Measurements from ENCODE around the gene TSPO.
A peak's percentile ranks its signal among the peaks of the same experiment; 100 is the strongest.

TSPO gene

DNA sequence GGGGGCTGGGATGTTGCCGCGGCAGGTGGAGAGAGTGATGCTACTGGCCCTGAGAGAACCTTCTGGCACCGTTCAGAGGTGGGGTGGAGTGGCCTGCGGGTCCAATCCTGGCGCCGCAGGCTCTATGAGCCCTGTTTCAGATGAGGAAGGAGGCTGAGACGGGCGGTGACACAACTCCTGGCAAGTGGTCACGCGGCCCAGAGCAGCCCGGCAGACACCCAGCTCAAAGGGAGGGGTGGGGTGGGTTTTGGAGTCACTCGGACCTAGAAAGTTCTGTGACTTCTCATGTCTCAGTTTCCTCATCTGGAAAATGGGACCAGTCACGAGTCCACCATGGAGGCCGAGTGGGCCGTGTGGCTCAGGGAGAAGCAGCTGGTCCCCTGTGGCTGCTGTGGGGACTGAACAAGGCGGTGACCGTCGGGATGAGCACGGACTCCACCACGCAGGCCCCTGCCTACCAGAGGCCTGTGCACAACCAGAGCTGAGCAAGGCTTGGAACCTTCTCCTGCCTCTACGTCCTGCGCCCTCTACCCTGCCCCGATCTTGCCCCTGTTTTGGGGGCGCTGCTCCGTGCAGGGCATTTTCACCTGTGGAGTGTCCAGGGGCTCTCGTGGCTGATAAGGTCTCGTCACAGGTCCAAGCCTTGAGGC, 3.7 kb downstream of the TSPO start:
- DNase-seq, result peak in 10 of 42 donors; percentile 4 to 63 (median 44)
- intact Hi-C loops (cut with DNase I), result loop anchor here (5.0 kb wide), 1 partner anchor 32 kb away; the partner anchor contains the start of gene TTLL12

DNA sequence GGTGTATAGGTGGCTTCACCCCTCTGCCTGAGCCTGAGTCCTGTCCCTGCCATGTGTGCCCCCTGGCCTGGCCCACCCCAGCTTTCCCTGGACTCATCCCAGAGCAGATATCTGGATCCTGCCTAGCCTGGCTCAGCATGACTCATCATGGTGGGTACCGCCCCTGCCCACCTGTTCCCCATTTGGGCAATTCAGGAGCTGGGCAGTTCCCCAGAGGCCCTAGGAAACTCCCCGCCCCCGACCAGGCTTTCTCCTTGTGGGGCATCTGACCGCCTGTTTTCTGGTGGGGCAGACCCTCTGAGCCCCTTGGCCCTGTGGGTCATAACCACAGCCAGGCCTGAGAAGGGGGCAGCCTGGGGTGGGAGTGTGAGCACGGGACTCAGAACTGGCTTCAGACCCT, 4.4 kb downstream of the TSPO start:
- no peak for DNase-seq
- intact Hi-C loops (cut with DNase I), result no loop called here

DNA sequence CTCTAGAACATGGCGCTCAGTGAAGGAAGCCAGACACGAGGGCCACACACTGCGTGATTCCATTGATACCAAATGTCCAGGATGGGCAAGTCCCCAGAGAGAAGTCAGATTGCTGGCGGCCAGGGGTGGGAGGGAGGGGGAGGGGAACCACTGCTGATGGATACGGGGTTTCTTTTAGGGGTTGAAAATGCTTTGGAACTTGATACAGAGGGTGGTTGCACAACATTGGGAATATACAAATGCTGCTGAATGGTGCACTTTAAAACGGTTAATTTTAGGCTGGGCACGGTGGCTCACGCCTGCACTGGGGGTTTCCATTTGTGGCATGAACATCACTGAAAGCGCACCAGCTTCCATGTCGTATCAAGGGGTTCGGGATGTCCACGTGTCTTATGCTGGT, 5.1 kb downstream of the TSPO start:
- no peak for DNase-seq
- intact Hi-C loops (cut with DNase I), result no loop called here

DNA sequence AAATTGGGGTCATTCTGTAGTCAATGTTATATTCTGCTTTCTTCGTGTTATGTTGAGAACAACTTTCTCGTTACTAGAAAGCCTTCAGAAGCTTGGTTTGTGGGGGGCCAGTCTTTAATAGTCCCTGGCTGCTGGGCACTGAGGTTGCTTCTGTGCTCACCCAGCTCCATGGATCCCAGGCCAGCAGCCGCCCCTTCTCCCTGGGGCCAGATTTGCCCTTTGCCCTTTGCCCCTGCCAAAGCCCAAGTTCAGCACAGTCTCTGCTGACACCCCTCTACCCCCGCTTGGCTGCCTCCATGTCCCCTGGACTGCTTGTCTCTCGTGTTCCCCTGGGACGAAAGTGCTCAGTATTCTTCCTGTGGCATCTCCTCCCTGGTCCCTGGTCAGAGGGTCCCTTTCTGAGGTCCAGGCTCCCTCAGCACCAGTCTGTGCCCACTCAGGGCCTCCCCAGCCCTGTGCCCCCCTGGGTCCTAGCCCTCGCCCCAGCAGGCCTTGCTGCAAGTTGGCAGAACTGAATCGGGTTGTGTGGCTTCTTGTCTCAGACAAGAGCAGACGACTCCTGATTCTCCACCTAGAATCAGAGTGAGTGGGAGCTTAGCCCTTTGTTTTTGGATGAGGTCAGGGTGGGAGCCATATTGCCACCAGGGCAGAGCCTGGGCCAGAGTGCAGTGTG, 6.7 kb downstream of the TSPO start:
- intact Hi-C loops (cut with DNase I), result no loop called here
- DNase-seq, result no peak

DNA sequence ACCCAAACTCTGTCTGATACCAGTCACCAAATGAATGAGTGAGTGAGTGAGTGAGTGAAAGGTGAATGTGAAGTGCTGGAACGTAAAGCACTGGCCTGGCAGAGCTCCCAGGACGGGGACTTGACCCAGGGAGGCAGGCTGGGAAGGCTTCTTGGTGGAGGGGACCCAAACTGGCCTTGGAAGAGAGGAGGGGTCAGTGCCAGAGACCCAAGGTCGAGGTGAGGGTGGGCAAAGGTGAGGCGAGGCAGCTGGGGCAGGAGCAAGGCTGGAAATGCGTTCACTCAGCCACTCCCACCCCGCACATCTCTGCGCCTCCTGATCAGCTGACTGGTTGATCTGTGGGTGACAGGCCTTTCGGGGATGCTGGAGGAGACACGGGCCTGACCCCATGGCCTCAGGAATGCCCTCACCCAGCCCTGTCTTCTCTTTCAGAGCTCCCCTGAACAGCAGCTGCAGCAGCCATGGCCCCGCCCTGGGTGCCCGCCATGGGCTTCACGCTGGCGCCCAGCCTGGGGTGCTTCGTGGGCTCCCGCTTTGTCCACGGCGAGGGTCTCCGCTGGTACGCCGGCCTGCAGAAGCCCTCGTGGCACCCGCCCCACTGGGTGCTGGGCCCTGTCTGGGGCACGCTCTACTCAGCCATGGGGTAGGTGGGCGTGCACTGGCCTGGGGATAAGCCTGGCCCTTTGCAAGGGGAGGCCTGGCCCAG, 7.6 kb downstream of the TSPO start:
- DNase-seq, result no peak
- intact Hi-C loops (cut with DNase I), result no loop called here

DNA sequence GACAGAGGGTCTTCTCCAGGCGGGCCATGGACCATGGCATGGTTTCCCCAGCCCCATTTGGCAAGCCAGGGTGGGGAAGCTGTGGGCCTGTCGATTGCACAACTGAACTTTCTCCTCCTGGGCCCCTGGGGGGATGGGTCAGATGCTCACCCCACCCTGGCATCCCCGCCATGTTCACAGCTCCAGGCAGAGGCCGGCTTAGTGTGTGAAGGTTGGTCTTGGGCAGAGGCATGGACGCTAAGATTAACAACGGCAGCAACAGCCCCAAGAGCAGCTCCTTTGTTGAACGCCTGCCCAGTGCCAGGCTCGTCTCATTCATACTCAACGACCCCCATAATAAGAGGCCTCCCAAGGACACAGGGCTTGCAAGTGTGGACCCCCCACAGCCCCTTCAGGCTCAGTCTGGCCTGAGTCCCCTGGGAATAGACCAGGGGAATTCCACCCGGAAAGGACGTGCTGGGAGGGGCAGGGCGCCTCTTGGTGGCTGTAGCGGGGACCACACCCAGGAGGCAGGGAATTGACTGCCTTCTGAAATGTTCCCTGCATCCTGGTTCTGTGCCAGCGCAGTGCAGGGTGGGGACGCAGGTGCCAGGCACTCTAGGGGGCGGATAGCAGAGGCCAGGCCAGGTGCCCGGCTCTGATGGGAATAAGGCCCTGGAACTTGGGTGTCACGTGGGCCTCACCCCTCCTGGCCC, 8.3 kb downstream of the TSPO start:
- DNase-seq, result no peak

DNA sequence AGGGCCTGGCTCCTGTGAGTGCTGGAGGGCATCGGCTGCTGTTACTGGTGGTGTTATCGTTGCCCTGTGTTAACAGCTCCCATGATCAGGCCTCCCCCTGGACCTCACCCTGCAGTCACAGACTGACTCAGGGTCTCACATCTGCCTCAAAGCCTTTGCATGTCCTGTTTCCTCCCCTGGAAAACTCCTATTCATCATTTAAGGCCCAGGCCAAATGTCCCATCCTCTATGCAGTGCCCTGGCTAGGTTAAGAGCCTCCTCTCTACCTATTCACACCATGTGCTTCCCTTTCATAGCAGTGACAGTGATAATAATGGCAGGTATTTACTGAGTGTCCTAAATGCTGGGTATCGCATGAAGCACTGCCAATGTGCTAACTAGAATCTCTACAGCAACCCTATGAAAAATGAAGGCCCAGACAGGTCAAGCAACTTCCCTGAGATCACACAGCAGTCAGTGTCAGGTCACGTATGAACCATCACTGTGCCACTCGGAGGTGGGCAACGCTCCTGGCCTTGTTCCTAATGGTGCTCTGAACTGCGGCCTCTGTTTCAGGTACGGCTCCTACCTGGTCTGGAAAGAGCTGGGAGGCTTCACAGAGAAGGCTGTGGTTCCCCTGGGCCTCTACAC, 9.3 kb downstream of the TSPO start:
- DNase-seq, result no peak
- intact Hi-C loops (cut with DNase I), result no loop called here

More for the DNA sequence above, 8.3 kb downstream of the TSPO start:
- intact Hi-C loops (cut with DNase I), result no loop called here

DNA sequence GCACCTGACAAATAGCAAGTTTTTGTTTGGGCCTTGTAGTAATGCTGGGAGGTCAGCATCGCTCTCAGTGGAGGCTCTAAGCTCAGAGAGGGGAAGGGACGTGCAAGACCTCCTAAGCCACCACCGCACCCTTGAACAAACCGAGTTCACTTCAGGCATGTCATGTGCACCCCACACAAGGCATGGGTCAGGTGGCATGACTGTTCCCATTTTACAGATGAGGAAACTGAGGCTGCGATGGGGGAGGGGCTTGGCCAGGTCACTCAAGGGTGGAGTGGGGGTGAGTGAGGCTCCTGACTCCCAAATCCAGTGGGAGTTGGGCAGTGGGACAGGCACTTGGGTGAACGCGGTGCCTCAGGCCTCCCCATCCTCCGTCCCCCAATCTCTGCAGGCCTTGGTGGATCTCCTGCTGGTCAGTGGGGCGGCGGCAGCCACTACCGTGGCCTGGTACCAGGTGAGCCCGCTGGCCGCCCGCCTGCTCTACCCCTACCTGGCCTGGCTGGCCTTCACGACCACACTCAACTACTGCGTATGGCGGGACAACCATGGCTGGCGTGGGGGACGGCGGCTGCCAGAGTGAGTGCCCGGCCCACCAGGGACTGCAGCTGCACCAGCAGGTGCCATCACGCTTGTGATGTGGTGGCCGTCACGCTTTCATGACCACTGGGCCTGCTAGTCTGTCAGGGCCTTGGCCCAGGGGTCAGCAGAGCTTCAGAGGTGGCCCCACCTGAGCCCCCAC, 11.2 kb downstream of the TSPO start:
- intact Hi-C loops (cut with DNase I), result no loop called here
- no peak for DNase-seq

DNA sequence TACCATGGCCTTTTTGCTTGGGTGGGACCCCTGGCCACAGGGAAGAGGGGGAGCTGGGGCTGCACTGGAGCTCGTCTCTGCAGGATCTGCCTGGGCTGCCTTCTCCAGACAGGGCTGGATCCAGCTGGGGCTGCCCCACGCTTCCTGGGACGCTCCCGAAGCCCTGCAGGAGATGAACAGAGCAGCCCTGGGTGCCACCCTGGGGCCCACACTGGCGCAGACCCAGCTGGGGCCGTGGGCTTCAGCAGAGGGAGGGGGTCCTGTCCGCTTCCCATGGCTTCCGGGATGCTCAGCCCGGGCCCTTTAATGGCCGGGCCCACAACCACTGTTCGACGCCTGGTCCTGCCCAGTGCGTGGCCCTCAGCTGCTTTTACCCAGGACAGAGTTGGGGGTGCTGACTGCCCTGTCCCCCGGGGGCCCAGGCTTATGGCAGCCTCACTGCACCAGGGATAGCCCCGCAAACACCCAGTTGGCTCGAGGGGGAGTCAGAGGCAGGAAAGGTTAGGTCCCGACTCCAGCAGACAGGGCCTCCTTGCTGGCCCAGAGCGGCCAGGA, 12.0 kb downstream of the TSPO start:
- no peak for DNase-seq

DNA sequence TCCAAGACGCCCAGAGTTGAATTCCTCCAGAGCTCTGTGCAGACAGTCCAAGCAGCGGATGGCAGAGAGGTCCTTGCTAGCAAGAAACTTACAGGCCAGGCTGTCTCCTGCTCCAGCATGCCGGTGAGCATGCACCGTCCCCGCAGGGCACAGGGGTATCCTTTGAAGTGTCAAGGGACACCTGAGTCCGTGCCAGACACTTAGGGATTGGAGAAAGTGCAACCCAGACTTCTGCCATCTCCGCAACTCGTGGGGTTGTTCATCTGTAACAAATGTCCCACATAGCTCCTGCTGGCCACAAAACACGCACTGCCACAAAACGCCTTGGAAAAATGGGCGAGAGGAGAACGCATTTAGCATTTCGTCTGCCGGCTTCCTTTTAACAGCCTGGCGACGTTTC, 13.3 kb downstream of the TSPO start:
- intact Hi-C loops (cut with DNase I), result no loop called here
- no peak for DNase-seq

More for the DNA sequence above, 12.0 kb downstream of the TSPO start:
- intact Hi-C loops (cut with DNase I), result no loop called here

DNA sequence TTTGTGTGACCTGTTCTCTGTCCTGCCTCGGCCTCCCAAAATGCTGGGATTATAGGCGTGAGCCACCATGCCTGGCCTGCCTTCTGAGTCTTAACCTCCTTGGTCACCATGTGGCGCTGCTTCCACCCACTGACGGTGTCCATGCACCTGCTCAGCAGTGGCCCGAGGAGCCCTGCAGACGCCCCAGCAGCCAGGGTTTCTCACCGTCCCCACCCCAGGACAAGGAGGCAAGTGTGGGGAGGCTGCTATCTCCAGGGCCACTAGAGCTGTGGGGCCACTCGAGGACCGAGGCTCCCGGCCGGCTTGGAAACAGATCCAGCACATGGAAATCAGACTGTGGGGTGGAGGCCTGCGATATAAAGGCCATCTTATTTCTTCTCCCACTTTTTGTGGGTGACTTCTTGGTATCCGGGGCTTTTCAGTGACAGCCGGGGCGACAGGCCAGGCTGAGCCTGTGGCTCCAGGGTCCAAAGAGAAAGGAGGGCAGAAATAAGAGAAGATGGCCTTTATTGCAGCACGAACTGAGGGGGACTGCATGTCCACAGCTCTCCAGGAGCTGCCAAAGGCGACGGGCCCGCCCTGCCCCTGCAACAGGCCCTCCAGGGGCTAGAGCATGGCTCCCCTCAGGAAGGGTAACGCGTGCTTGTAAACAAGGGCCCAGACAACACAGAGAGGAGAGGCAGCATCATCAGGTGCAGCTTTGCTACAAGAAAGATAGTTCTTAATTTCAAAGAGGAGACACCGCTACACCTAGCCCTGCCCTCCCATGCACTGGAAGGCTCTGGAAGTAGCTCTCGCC, 15.0 kb downstream of the TSPO start:
- intact Hi-C loops (cut with DNase I), result no loop called here
- no peak for DNase-seq

DNA sequence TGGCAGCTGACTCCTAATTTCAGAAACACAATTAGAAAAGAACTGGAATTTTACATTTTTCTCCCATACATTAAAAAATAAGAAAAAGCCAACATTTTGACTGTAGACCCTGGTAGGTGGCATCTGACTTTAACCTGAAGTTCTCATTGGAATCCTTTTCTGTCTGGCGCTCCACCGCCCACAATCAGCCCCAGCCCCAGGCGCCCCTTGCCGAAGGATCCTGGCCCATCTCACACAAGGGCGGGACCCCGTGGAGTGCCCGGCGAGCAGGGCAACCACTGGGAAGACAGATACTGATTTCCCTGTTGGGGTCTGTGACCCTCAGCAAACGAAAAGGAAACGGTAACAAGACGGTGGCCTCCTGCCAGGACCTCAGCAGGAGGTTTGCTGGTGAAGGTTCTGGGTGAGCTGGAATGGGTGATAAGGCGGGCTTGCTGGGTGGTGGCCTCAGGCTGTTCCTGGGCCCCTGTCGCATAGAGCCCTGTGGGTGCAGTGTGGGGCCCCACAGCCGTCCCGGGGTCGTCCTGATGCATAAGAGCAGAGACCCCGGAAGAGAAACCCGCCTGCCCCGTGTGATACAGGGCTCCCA, 15.7 kb downstream of the TSPO start:
- intact Hi-C loops (cut with DNase I), result no loop called here
- no peak for DNase-seq

DNA sequence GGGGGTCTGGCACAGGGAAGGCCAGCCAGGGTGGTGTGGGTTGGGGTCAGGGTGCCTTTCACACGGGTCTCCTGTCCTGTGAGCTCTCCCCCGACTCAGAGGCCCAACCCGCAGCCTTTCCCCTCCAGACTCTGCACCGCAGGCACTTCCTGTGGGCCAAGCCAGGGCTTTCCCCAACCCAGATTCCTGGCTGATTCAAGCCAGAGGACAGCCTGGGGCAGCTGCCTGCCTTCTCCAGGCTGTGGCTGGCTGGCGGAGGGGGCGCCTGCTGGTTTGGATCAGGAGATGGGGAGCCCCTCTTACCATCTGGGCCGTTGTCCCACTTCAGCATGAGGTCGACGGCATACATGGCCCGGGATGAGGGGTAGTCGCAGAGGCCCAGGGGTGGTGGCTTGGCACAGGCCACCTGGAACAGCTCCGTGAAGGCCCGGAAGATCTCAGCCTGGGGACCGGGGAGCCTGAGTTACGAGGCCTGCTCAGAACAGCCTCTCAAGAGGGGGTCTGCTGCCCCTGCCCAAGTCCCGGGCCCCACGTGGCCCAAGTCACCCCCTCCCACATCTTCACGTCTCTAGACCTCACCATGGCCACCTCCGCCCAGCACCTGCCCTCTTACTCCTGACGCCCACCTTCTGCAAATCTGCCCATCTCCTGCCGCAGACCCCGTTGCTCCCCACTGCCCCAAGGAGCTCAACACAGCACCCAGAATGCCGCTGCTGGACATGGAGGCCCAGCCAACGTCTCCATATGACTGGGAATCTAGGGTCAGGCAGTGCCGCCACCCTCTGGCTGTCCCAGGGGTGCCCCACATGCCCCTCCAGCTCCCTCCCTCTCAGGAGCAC, 17.3 kb downstream of the TSPO start:
- no peak for DNase-seq
- intact Hi-C loops (cut with DNase I), result no loop called here

DNA sequence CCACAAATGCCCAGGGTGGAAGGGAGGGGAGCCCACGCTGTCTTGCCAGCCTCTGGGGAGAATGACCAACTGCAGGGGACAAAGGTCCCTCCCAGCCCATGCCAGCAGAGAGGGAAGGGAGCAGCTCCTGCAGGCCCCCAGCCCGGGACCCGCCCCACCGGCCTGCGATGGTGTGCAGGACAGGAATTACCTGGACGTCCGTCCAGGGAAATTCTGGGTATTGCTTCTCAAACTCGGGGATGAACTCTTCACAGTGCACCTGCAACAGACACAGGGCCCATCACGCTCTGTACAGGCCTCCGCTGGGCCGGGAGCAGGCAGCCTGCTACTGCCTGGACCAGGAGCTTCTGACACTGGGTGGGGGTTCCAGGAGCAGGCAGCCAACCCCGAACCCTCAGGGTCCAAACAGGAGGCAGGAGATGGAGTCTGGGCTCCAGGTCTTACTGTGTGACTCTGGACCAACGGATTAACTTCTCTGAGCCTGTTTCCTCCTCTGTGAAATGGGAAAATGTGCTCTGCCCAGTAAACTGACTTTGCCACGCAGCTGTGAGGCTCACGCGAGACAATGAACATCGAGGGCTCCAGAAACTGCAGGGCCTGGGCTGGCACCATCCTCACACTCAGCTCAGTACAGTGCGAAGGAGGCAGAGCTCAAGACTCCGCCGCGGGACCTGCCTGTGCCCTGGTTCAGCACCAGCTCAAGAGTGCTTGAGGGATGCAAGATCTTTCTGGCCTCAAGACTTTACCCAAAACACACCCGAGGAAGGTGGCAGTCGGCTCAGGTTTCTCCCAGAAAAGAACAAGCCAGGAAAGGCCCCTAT, 18.2 kb downstream of the TSPO start:
- no peak for DNase-seq
- intact Hi-C loops (cut with DNase I), result no loop called here

DNA sequence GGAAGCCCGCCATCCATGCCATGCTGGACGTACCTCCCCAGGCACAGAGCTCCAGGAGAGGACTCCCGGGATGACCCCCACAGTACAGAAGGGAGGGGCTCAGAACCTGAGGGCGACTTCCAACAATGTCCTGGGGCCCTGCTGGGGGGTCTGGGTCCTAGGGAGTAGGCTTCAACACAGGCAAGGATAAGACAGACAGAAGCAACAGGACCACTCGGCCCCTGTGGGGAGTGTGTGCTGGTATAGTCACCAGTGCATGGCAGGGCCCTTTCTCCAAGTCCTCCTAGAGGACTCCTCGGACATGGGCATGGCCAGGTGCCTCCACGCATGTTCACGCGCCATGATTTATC, 18.7 kb downstream of the TSPO start:
- intact Hi-C loops (cut with DNase I), result no loop called here
- no peak for DNase-seq
